Esophagus squamous epithelium (tissue), 5 donors: ENCODE measurements around the gene CHID1. TPM values are rescaled to one million over a fixed set of nuclear protein-coding genes. Genes with fewer than 3 reads are reported as not detected.

ENCODE experiments used
- DNase-seq: peaks from one replicate; lab custom pipeline; 2025; lab: John Stamatoyannopoulos, UW
- H3K27ac ChIP-seq, 4 donors: fragments of 200-600 bp; sonication (generic); one replicate each; pipeline ENCODE4 v1.5.1; 2016 to 2019; ENCODE audit warnings: mild to moderate bottlenecking in 1 of 4
- H3K27me3 ChIP-seq, 4 donors: fragments of 200-600 bp; sonication (generic); 1 replicate in 3 of 4; 2 replicates in 1 of 4; pipeline versions ENCODE4 v1.5.1 to v1.6.0; 2017 to 2021; ENCODE audit warnings: antibody characterized with exemption in 1 of 4
- H3K36me3 ChIP-seq, 3 donors: fragments of 200-600 bp; sonication (generic); one replicate each; pipeline ENCODE4 v1.5.1; 2016 to 2019
- H3K4me1 ChIP-seq, 3 donors: fragments of 200-600 bp; sonication (generic); one replicate each; pipeline ENCODE4 v1.5.1; 2017 to 2019
- H3K4me3 ChIP-seq, 4 donors: fragments of 200-600 bp; sonication (generic); 1 replicate in 3 of 4; 2 replicates in 1 of 4; pipeline ENCODE4 v1.5.1; 2016 to 2019; ENCODE audit warnings: mild to moderate bottlenecking in 2 of 4, moderate library complexity in 1 of 4
- H3K9me3 ChIP-seq, 3 donors: fragments of 200-600 bp; sonication (generic); one replicate each; pipeline ENCODE4 v1.5.1; 2016 to 2019
- CTCF ChIP-seq, 6 experiments: fragments of 450-650 bp in 4 of 6; fragments of 200-600 bp in 2 of 6; sonication (generic) in 2 of 6; IDR thresholded peaks; one replicate each; pipeline ENCODE4 v1.5.1; 2016 to 2019; ENCODE audit warnings: antibody characterized with exemption in 6 of 6, mild to moderate bottlenecking in 4 of 6, moderate library complexity in 4 of 6
- POLR2A ChIP-seq, 4 donors: fragments of 450-650 bp; IDR thresholded peaks; one replicate each; pipeline ENCODE4 v1.6.1; 2017; ENCODE audit warnings: antibody characterized with exemption in 4 of 4, mild to moderate bottlenecking in 4 of 4, moderate library complexity in 3 of 4
- WGBS, 2 donors: methylation state at CpG; one replicate each; pipeline ENCODE4 v1.1.5; 2018; 5-methylcytosine and 5-hydroxymethylcytosine counted together
- intact Hi-C: fragments of 100-400 bp; cut with DNase I; formaldehyde crosslinking; loops from one replicate; pipeline ENCODE4 v1.15.0; 2022
- total RNA-seq, 4 donors: library from RNA; depleted of rRNA; stranded (reverse); fragments of >200 nt; gene quantifications; one replicate each; pipeline ENCODE4 v1.1.0, GENCODE V29; 2016
- donor health status: DM: yes; HTN: yes; CAD: no.

CHID1 gene
- total RNA-seq, 4 donors from 2014 or later: 58.2 to 63.4 (median 61.3) TPM

GRCh38 chr11:852762-853161 lies 57.8 kb downstream of the CHID1 start:
- intact Hi-C loops: no loop called here
- no peak overlapping the region for H3K4me3 ChIP-seq

GRCh38 chr11:850775-851763 lies 59.5 kb downstream of the CHID1 start:
- TF ChIP-seq POLR2A (IDR thresholded peaks at IDR 0.05) (no peak), CTCF (IDR thresholded peaks at IDR 0.05) (no peak)
- Histone ChIP-seq H3K27me3 (peaks cover 0 to 37% (median 3%) of the 10 kb centered on the region in 4 donors), H3K4me3 (no peak overlapping the region), H3K36me3 (no peaks in the 10 kb centered on the region), H3K4me1 (peaks cover 22 to 56% (median 30%) of the 10 kb centered on the region in 3 donors), H3K9me3 (no peaks in the 10 kb centered on the region), H3K27ac (no peak overlapping the region)
- intact Hi-C loops: no loop called here
- WGBS, 2 donors: no CpG with 5 or more reads among the region's 28 CpGs
- DNase-seq: no peak

More at GRCh38 chr11:852762-853161, 57.8 kb downstream of the CHID1 start:
- Histone ChIP-seq H3K27me3 (peaks cover 0 to 33% (median 3%) of the 10 kb centered on the region in 4 donors), H3K27ac (no peak overlapping the region), H3K9me3 (no peaks in the 10 kb centered on the region), H3K4me1 (peaks cover 19 to 50% (median 22%) of the 10 kb centered on the region in 3 donors), H3K36me3 (no peaks in the 10 kb centered on the region)
- TF ChIP-seq POLR2A (IDR thresholded peaks at IDR 0.05): no peak
- no peak for TF ChIP-seq CTCF (IDR thresholded peaks at IDR 0.05)
- WGBS, 2 donors: 85 to 100% methylated on average over 2 to 12 of the region's 15 CpGs
- DNase-seq: no peak

- Histone ChIP-seq H3K4me3 (peak overlapping the region in 3 of 4 donors; percentile 35 to 62 (median 46)), H3K27ac (peak overlapping the region in 1 of 4 donors; percentile 13), H3K27me3 (peaks cover 0 to 37% (median 3%) of the 10 kb centered on the region in 4 donors), H3K4me1 (peaks cover 22 to 64% (median 39%) of the 10 kb centered on the region in 3 donors), H3K36me3 (no peaks in the 10 kb centered on the region), H3K9me3 (no peaks in the 10 kb centered on the region)
- intact Hi-C loops: loop anchor here (5.0 kb wide), 1 partner anchor 202 kb away; no protein-coding TSS in a partner anchor
- TF ChIP-seq CTCF (IDR thresholded peaks at IDR 0.05) (no peak), POLR2A (IDR thresholded peaks at IDR 0.05) (no peak)
- DNase-seq: no peak
- 30% methylated on average over 2 of the region's 97 CpGs; no CpG with 5 or more reads in 1 of the 2 donors for WGBS, 2 donors
These were observed 60.4 kb downstream of the CHID1 start for GRCh38 chr11:849951-850774.

GRCh38 chr11:849104-849824 lies 61.3 kb downstream of the CHID1 start:
- intact Hi-C loops: loop anchor here (5.0 kb wide), 1 partner anchor 203 kb away; no protein-coding TSS in a partner anchor

More at GRCh38 chr11:849104-849824, 61.3 kb downstream of the CHID1 start:
- TF ChIP-seq CTCF (IDR thresholded peaks at IDR 0.05) (no peak), POLR2A (IDR thresholded peaks at IDR 0.05) (no peak)
- H3K27ac ChIP-seq: no peak overlapping the region
- DNase-seq: no peak
- H3K36me3 ChIP-seq: no peaks in the 10 kb centered on the region
- peaks cover 0 to 37% (median 3%) of the 10 kb centered on the region in 4 donors for H3K27me3 ChIP-seq
- 16% methylated on average over 9 of the region's 71 CpGs; no CpG with 5 or more reads in 1 of the 2 donors for WGBS, 2 donors
- peak overlapping the region in 3 of 4 donors; percentile 35 to 62 (median 46) for H3K4me3 ChIP-seq
- no peaks in the 10 kb centered on the region for H3K9me3 ChIP-seq
- peaks cover 30 to 73% (median 46%) of the 10 kb centered on the region in 3 donors for H3K4me1 ChIP-seq
